Measurements from ENCODE around the gene SIGLEC1. TPM values are rescaled to one million over a fixed set of nuclear protein-coding genes. Genes with fewer than 3 reads are reported as not detected.

Gene SIGLEC1
- total RNA-seq, 1 donor from 2014 or later = not detected

- H3K36me3 Mint-ChIP-seq (ENCODE audit: low read depth, unreplicated experiment) = no peaks in the 10 kb centered on the region
- FAIRE-seq (no peak), DNase-seq (ENCODE audit: low read depth) (no peak)
- Histone ChIP-seq H3K79me2 (ENCODE audit: insufficient read depth, low read length) (no peaks in the 10 kb centered on the region), H3K4me2 (ENCODE audit: low read length) (no peak overlapping the region), H3K9me3 (ENCODE audit: insufficient read depth, low read depth, low read length) (no peaks in the 10 kb centered on the region), H3K9ac (ENCODE audit: low read length) (no peak overlapping the region), H3K4me3 (ENCODE audit: insufficient read depth, low read depth, low read length) (no peak overlapping the region), H3K36me3 (ENCODE audit: insufficient read depth, low read length) (no peaks in the 10 kb centered on the region), H3K4me1 (ENCODE audit: insufficient read depth, low read length) (no peaks in the 10 kb centered on the region), H3K27me3 (ENCODE audit: insufficient read depth, low read length) (peaks cover 15% of the 10 kb centered on the region), H3K27ac (ENCODE audit: low read depth, low read length) (no peak overlapping the region), H4K20me1 (ENCODE audit: insufficient read depth, low read length) (no peaks in the 10 kb centered on the region), H2AFZ (ENCODE audit: low read depth, low read length) (no peak overlapping the region)
- TF ChIP-seq CTCF (IDR thresholded peaks at IDR 0.05; ENCODE audit: insufficient read depth, low read depth, low read length) (no peak), EZH2 (IDR thresholded peaks at IDR 0.05; ENCODE audit: insufficient read depth, low read length) (peak; percentile 14)
- H3K27me3 Mint-ChIP-seq (ENCODE audit: low read depth, unreplicated experiment) = peaks cover 65% of the 10 kb centered on the region
- H3K9me3 Mint-ChIP-seq (ENCODE audit: unreplicated experiment) = peaks cover 2% of the 10 kb centered on the region
- H3K27ac Mint-ChIP-seq (ENCODE audit: unreplicated experiment) = no peak overlapping the region
- no peak overlapping the region for H3K4me3 Mint-ChIP-seq (ENCODE audit: unreplicated experiment)
- no peaks in the 10 kb centered on the region for H3K4me1 Mint-ChIP-seq (ENCODE audit: low read depth, unreplicated experiment)
Measured at GRCh38 chr20:3733119-3733995, 21.0 kb upstream of the SIGLEC1 start.

GRCh38 chr20:3732327-3733118 lies 20.1 kb upstream of the SIGLEC1 start, which contains the start of gene HSPA12B:
Gene HSPA12B (plus strand): TSS chr20:3732685. CDS start chr20:3738675, 5,990 bp downstream.
- peaks cover 66% of the 10 kb centered on the region for H3K27me3 Mint-ChIP-seq (ENCODE audit: low read depth, unreplicated experiment)
- H3K4me3 ChIP-seq (ENCODE audit: insufficient read depth, low read depth, low read length) = no peak within 1 kb of the TSS
- H3K27ac ChIP-seq (ENCODE audit: low read depth, low read length) = no peak within 1 kb of the TSS
- H3K4me1 ChIP-seq (ENCODE audit: insufficient read depth, low read length) = peaks cover 3% of the 10 kb centered on the region
- no peak within 1 kb of the TSS for H3K9ac ChIP-seq (ENCODE audit: low read length)
- FAIRE-seq = no peak
- no peak within 1 kb of the TSS for H2AFZ ChIP-seq (ENCODE audit: low read depth, low read length)
- H3K27me3 ChIP-seq (ENCODE audit: insufficient read depth, low read length) = peaks cover 20% of the 10 kb centered on the region
- no peaks in the 10 kb centered on the region for H4K20me1 ChIP-seq (ENCODE audit: insufficient read depth, low read length)
- H3K4me3 Mint-ChIP-seq (ENCODE audit: unreplicated experiment) = no peak within 1 kb of the TSS
- H3K4me2 ChIP-seq (ENCODE audit: low read length) = peak within 1 kb of the TSS; percentile 41
- no peak for DNase-seq (ENCODE audit: low read depth)
- no peaks in the 10 kb centered on the region for H3K9me3 ChIP-seq (ENCODE audit: insufficient read depth, low read depth, low read length)
- H3K9me3 Mint-ChIP-seq (ENCODE audit: unreplicated experiment) = peaks cover 2% of the 10 kb centered on the region
- no peak within 1 kb of the TSS for H3K27ac Mint-ChIP-seq (ENCODE audit: unreplicated experiment)
- H3K36me3 Mint-ChIP-seq (ENCODE audit: low read depth, unreplicated experiment) = no peaks in the 10 kb centered on the region
- TF ChIP-seq EZH2 (IDR thresholded peaks at IDR 0.05; ENCODE audit: insufficient read depth, low read length) (peak; percentile 54), CTCF (IDR thresholded peaks at IDR 0.05; ENCODE audit: insufficient read depth, low read depth, low read length) (no peak)
- peaks cover 3% of the 10 kb centered on the region for H3K4me1 Mint-ChIP-seq (ENCODE audit: low read depth, unreplicated experiment)
- no peaks in the 10 kb centered on the region for H3K36me3 ChIP-seq (ENCODE audit: insufficient read depth, low read length)
- no peaks in the 10 kb centered on the region for H3K79me2 ChIP-seq (ENCODE audit: insufficient read depth, low read length)

Measured in astrocyte (in vitro differentiated cells and primary cell).